Epithelial cell of proximal tubule (primary cell): ENCODE data around the gene L3MBTL4. TPM values are rescaled to one million over a fixed set of nuclear protein-coding genes. Genes with fewer than 3 reads are reported as not detected.

ENCODE experiments used
- DNase-seq: peaks from one replicate; pipeline ENCODE4 v3.0.0-alpha.2; 2011; ENCODE audit warnings: low read depth
- H3K4me3 ChIP-seq: 2 replicates; pipeline ENCODE4 v1.5.1; 2011; ENCODE audit warnings: low read depth, mild to moderate bottlenecking, low read length
- CTCF ChIP-seq: conservative IDR thresholded peaks from 2 replicates; pipeline ENCODE4 v1.5.1; 2012; ENCODE audit warnings: low read depth, mild to moderate bottlenecking, low read length
- total RNA-seq: library from RNA; depleted of rRNA; stranded (reverse); fragments of >200 nt; gene quantifications from 2 replicates; pipeline ENCODE4 v1.2.3, GENCODE V29; 2015

Gene L3MBTL4
- total RNA-seq, 1 donor from 2014 or later: 4.0 TPM

GRCh38 chr18:6109743-6110142, 305.0 kb downstream of the L3MBTL4 start:
- DNase-seq: no peak
- no peak overlapping the region for H3K4me3 ChIP-seq
- TF ChIP-seq CTCF: no peak

- no peak for TF ChIP-seq CTCF
- no peak for DNase-seq
- no peak overlapping the region for H3K4me3 ChIP-seq
These were observed 306.9 kb downstream of the L3MBTL4 start for GRCh38 chr18:6107794-6108193.

- no peak for DNase-seq
- no peak overlapping the region for H3K4me3 ChIP-seq
- TF ChIP-seq CTCF: no peak
These were observed 308.5 kb downstream of the L3MBTL4 start for GRCh38 chr18:6106091-6106685.

GRCh38 chr18:6103741-6104140, 311.0 kb downstream of the L3MBTL4 start:
- DNase-seq: no peak
- H3K4me3 ChIP-seq: no peak overlapping the region
- TF ChIP-seq CTCF: no peak

GRCh38 chr18:6096730-6097129, 318.0 kb downstream of the L3MBTL4 start:
- no peak overlapping the region for H3K4me3 ChIP-seq
- no peak for TF ChIP-seq CTCF
- DNase-seq: no peak

GRCh38 chr18:6088432-6088831, 326.3 kb downstream of the L3MBTL4 start:
- TF ChIP-seq CTCF: no peak
- DNase-seq: no peak
- no peak overlapping the region for H3K4me3 ChIP-seq

GRCh38 chr18:6086731-6087130, 328.0 kb downstream of the L3MBTL4 start:
- no peak for TF ChIP-seq CTCF
- DNase-seq: no peak
- H3K4me3 ChIP-seq: no peak overlapping the region
